Gastroesophageal sphincter (tissue), 4 donors: Measurements from ENCODE around the gene PRTFDC1. TPM values are rescaled to one million over a fixed set of nuclear protein-coding genes. Genes with fewer than 3 reads are reported as not detected.

Experiments used
- ATAC-seq: fragments of 150-250 bp; one replicate; pipeline ENCODE4 v1.9.1; 2016; ENCODE audit warnings: mild to moderate bottlenecking, moderate library complexity
- H3K27ac ChIP-seq, 4 donors: fragments of 200-600 bp; sonication (generic) in 3 of 4; 1 replicate in 3 of 4; 2 replicates in 1 of 4; pipeline ENCODE4 v1.5.1; 2016 to 2019
- H3K27me3 ChIP-seq: fragments of 200-600 bp; sonication (generic); one replicate; pipeline ENCODE4 v1.5.1; 2019
- H3K36me3 ChIP-seq, 2 donors: fragments of 200-600 bp; sonication (generic); one replicate each; pipeline ENCODE4 v1.5.1; 2019; ENCODE audit warnings: control low read depth in 1 of 2
- H3K4me1 ChIP-seq, 3 donors: fragments of 200-600 bp; sonication (generic); 1 replicate in 2 of 3; 2 replicates in 1 of 3; pipeline ENCODE4 v1.5.1; 2016 to 2019; ENCODE audit warnings: control low read depth in 2 of 3
- H3K4me3 ChIP-seq, 2 donors: fragments of 200-600 bp; sonication (generic); one replicate each; pipeline ENCODE4 v1.5.1; 2019; ENCODE audit warnings: mild to moderate bottlenecking in 1 of 2, moderate library complexity in 1 of 2
- H3K9me3 ChIP-seq, 3 donors: fragments of 200-600 bp; sonication (generic); one replicate each; pipeline ENCODE4 v1.5.1; 2017 to 2019; ENCODE audit warnings: control low read depth in 2 of 3
- EP300 ChIP-seq: sonication (generic); formaldehyde crosslinking; IDR thresholded peaks from one replicate; pipeline ENCODE4 v1.6.1; 2017; ENCODE audit warnings: antibody characterized with exemption, mild to moderate bottlenecking
- POLR2A ChIP-seq, 2 donors: fragments of 450-650 bp; IDR thresholded peaks; one replicate each; pipeline ENCODE4 v1.6.1; 2017; ENCODE audit warnings: antibody characterized with exemption in 2 of 2, mild to moderate bottlenecking in 2 of 2, moderate library complexity in 1 of 2
- POLR2AphosphoS5 ChIP-seq: sonication (generic); formaldehyde crosslinking; IDR thresholded peaks from one replicate; pipeline ENCODE4 v1.6.1; 2017; ENCODE audit warnings: antibody characterized with exemption
- WGBS, 2 donors: methylation state at CpG; one replicate each; pipeline ENCODE4 v1.1.5; 2018; ENCODE audit warnings: low coverage in 1 of 2; 5-methylcytosine and 5-hydroxymethylcytosine counted together
- small RNA-seq, 4 donors: library from RNA; depleted of rRNA; stranded (forward); fragments of <200 nt; gene quantifications; one replicate each; pipeline ENCODE3, GENCODE V24; 2016
- total RNA-seq, 4 donors: library from RNA; depleted of rRNA; stranded (reverse); fragments of >200 nt; gene quantifications; one replicate each; pipeline ENCODE4 v1.1.0, GENCODE V29; 2016
- TF ChIP-seq, protein P1 (sequence below), 4 experiments: fragments of 200-600 bp in 2 of 4; fragments of 450-650 bp in 2 of 4; sonication (generic) in 1 of 4; IDR thresholded peaks; one replicate each; pipeline ENCODE4 v1.5.1; 2017 to 2019; ENCODE audit warnings: antibody characterized with exemption in 4 of 4, mild to moderate bottlenecking in 2 of 4, moderate library complexity in 2 of 4

Gene PRTFDC1
- total RNA-seq, 4 donors from 2014 or later: 3.2 to 14.6 (median 7.9) TPM

DNA sequence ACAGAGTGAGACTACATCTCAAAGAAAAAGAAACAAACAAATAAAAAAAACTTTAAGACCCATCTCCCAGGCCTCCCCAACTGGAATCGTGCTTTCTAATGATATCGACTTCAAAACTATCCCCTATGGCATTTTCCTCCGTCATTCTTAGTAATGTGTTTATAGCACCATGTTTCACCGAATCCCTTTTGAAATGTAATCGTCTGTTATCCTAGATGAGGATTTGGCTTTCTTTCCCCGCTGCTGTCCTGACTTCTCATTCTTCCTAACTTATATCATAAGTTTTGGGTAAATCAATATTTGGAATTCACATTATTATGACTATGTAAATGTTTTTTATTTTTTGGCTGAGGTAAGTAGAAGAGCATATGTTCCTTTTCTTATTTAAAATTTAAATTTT lies 151.5 kb downstream of the PRTFDC1 start:
- ATAC-seq: no peak
- Histone ChIP-seq H3K9me3 (no peaks in the 10 kb centered on the region), H3K27me3 (no peaks in the 10 kb centered on the region), H3K27ac (no peak overlapping the region), H3K36me3 (no peaks in the 10 kb centered on the region), H3K4me3 (no peak overlapping the region), H3K4me1 (no peaks in the 10 kb centered on the region)
- WGBS, 2 donors: 66 to 91% methylated on average over 6 of the region's 6 CpGs
- TF ChIP-seq EP300 (no peak), POLR2AphosphoS5 (no peak), POLR2A (IDR thresholded peaks at IDR 0.05) (no peak)
- TF ChIP-seq, protein P1, sequence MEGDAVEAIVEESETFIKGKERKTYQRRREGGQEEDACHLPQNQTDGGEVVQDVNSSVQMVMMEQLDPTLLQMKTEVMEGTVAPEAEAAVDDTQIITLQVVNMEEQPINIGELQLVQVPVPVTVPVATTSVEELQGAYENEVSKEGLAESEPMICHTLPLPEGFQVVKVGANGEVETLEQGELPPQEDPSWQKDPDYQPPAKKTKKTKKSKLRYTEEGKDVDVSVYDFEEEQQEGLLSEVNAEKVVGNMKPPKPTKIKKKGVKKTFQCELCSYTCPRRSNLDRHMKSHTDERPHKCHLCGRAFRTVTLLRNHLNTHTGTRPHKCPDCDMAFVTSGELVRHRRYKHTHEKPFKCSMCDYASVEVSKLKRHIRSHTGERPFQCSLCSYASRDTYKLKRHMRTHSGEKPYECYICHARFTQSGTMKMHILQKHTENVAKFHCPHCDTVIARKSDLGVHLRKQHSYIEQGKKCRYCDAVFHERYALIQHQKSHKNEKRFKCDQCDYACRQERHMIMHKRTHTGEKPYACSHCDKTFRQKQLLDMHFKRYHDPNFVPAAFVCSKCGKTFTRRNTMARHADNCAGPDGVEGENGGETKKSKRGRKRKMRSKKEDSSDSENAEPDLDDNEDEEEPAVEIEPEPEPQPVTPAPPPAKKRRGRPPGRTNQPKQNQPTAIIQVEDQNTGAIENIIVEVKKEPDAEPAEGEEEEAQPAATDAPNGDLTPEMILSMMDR (IDR thresholded peaks at IDR 0.05): no peak

Small RNA genes within 50 kb of the gene (small RNA-seq; reads per million reads assigned to genes)
- gene AL512598.1 (0 to 0.18 (median 0) reads per million in 4 donors), gene RN7SKP241 (0 reads per million in 4 donors)

Other genes with a start within 250 kb of the PRTFDC1 start
- gene ARHGAP21, start 228.7 kb downstream of the PRTFDC1 start, total RNA-seq: 10 to 100 TPM; 55.3 to 76.7 (median 66.4) TPM
- gene ENKUR, start 63.6 kb upstream of the PRTFDC1 start, total RNA-seq: 1 to 10 TPM in 1 of 4 donors, not detected in 3; 1.1 TPM
- gene THNSL1, start 64.0 kb upstream of the PRTFDC1 start, total RNA-seq: 1 to 10 TPM in 2 of 4 donors, under 1 TPM in 2; 0.73 to 2.2 (median 1.3) TPM
- under 1 TPM in 2 of 4 donors, not detected in 2; 0.07 to 0.27 TPM for gene GPR158, start 222.4 kb upstream of the PRTFDC1 start, total RNA-seq